Measurements from ENCODE around the gene SYTL5. TPM values are rescaled to one million over a fixed set of nuclear protein-coding genes. Genes with fewer than 3 reads are reported as not detected.

Gene SYTL5
- polyA plus RNA-seq, 1 experiment = 2.3 TPM

DNA sequence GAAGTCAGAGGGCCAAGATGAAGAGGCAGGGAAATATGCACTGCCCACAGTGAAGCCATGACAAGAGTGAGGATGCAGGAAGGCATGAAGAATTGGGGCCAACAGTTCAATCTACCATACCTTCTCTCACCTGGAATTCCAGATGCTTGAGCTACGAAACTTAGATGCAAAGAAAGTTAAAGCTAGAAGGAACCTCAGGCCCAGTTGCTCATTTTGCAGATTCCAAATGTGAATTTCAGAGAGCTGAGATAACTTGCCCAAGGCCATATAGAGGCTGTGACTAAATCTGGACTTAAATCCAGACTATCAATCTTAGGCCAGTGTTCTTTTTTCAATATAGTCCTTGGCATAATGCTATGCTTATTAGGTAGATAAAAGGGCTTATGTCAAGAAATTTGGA is 121.6 kb downstream of the SYTL5 start:
- CTCF ChIA-PET = no interaction called here
- Histone ChIP-seq H3K27me3 (ENCODE audit: control insufficient read depth, insufficient read depth, low read length) (no peaks in the 10 kb centered on the region), H3K9me3 (ENCODE audit: control insufficient read depth, insufficient read depth, low read length) (no peaks in the 10 kb centered on the region), H3K27ac (ENCODE audit: low read depth, low read length) (no peak overlapping the region), H3K4me3 (ENCODE audit: low read depth, low read length) (no peak overlapping the region)
- TF ChIP-seq, protein P1, sequence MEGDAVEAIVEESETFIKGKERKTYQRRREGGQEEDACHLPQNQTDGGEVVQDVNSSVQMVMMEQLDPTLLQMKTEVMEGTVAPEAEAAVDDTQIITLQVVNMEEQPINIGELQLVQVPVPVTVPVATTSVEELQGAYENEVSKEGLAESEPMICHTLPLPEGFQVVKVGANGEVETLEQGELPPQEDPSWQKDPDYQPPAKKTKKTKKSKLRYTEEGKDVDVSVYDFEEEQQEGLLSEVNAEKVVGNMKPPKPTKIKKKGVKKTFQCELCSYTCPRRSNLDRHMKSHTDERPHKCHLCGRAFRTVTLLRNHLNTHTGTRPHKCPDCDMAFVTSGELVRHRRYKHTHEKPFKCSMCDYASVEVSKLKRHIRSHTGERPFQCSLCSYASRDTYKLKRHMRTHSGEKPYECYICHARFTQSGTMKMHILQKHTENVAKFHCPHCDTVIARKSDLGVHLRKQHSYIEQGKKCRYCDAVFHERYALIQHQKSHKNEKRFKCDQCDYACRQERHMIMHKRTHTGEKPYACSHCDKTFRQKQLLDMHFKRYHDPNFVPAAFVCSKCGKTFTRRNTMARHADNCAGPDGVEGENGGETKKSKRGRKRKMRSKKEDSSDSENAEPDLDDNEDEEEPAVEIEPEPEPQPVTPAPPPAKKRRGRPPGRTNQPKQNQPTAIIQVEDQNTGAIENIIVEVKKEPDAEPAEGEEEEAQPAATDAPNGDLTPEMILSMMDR (IDR thresholded peaks at IDR 0.05; ENCODE audit: low read depth, low read length) = no peak
- DNase-seq (ENCODE audit: low read depth, low spot score) = no peak
- POLR2A ChIA-PET = no interaction called here

DNA sequence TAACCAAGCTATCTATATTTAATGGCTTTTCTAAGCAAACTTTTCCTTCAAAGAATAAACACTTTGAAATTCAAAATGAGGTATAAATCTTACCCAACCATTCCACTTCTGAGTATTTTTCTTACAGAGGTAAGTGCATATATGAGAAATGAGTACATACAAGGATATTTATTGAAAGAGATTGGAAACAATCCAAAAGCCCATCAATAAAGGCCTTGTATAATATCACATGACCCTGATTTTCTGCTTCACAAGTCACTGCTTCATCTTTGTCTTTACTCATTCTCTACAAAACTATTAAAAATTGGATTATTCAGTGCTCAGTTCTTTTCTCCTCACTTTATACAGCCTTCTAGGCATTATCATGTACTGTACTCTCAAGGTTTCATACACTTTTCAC is 123.0 kb downstream of the SYTL5 start:
- ChIA-PET CTCF (no interaction called here), POLR2A (no interaction called here)
- TF ChIP-seq, protein P1 (IDR thresholded peaks at IDR 0.05; ENCODE audit: low read depth, low read length) = no peak
- no peak for DNase-seq (ENCODE audit: low read depth, low spot score)
- H3K4me3 ChIP-seq (ENCODE audit: low read depth, low read length) = no peak overlapping the region
- H3K27ac ChIP-seq (ENCODE audit: low read depth, low read length) = no peak overlapping the region
- no peaks in the 10 kb centered on the region for H3K9me3 ChIP-seq (ENCODE audit: control insufficient read depth, insufficient read depth, low read length)
- no peaks in the 10 kb centered on the region for H3K27me3 ChIP-seq (ENCODE audit: control insufficient read depth, insufficient read depth, low read length)

DNA sequence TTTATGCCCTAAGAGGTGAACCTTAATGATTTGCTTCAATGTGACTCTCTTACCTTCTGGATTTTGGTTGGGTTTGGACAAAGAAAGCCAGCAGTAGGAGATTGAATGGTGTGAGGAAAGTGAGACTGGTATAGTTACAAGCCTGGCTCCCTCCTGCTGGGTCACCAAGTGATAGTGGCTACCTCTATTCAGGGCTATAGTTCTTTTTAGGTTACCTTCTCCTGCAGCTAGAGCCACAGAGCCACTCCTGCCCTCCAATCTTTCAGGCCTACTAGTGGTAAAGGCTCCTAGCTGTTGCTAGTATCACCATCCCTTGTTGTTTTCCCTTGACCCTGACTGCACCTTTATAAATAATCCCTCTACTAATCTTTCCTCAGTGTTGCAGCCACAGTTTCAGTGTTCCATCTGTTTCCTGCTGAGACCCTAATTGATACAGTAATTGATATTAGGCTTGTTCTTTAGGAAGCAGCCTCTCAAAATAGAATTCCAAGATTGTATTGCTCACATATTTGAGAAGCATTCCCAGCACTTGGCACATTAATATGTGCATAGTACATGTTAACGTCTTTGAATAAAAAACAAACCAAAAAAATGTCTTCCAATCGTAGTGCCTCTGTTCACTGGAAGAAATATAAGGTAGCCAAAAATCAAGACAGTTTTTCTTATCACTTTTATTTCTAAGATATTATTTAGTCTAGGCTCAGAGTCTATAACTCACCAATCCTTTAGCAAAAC is 132.0 kb downstream of the SYTL5 start:
- H3K9me3 ChIP-seq (ENCODE audit: control insufficient read depth, insufficient read depth, low read length) = no peaks in the 10 kb centered on the region
- H3K4me3 ChIP-seq (ENCODE audit: low read depth, low read length) = no peak overlapping the region
- TF ChIP-seq, protein P1 (IDR thresholded peaks at IDR 0.05; ENCODE audit: low read depth, low read length) = no peak
- ChIA-PET POLR2A (no interaction called here), CTCF (no interaction called here)
- DNase-seq (ENCODE audit: low read depth, low spot score) = no peak
- no peaks in the 10 kb centered on the region for H3K27me3 ChIP-seq (ENCODE audit: control insufficient read depth, insufficient read depth, low read length)
- no peak overlapping the region for H3K27ac ChIP-seq (ENCODE audit: low read depth, low read length)

DNA sequence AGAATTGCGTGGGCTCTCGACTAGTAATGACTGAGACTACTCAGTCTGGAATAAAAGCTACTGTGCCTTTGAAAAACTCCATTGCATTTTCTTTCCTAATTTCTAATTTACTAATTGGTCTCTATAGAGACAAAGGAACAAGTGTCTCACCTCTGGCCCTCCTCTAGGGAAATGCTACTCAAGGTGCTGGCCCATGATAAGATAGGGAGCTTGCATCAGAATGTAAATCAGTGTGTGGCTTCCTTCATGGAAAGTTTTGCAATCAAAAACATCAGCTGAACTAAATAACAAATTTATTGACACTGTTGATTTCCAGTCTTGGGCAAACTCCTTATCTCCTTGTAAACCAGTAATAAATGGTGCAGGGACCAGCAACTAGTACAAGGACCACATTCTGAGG is 132.5 kb downstream of the SYTL5 start:
- POLR2A ChIA-PET = no interaction called here
- no peak for DNase-seq (ENCODE audit: low read depth, low spot score)
- H3K9me3 ChIP-seq (ENCODE audit: control insufficient read depth, insufficient read depth, low read length) = no peaks in the 10 kb centered on the region
- H3K4me3 ChIP-seq (ENCODE audit: low read depth, low read length) = no peak overlapping the region
- no peak overlapping the region for H3K27ac ChIP-seq (ENCODE audit: low read depth, low read length)
- TF ChIP-seq, protein P1 (IDR thresholded peaks at IDR 0.05; ENCODE audit: low read depth, low read length) = no peak
- H3K27me3 ChIP-seq (ENCODE audit: control insufficient read depth, insufficient read depth, low read length) = no peaks in the 10 kb centered on the region
- CTCF ChIA-PET = no interaction called here

DNA sequence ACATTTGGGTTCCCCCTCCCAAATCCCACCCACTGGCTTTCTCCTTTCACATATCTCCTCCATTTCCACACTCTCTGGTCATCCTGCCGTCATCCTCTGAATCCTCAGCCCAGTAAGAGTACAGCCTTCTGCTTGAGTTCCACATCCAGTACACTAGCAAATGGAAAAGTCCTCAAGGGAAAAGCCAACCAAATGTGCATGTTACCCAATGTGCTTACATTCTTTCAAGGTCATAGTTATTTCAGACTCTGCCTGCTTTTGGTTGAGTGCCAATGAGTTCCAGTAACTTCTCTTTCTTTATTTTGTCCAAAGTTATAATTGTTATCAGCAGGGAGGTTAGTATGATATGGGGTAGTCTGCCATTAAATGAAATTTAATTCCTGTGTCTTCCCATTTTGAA is 136.3 kb downstream of the SYTL5 start:
- peak; percentile 13 for DNase-seq (ENCODE audit: low read depth, low spot score)
- CTCF ChIA-PET = no interaction called here
- POLR2A ChIA-PET = no interaction called here
- Histone ChIP-seq H3K9me3 (ENCODE audit: control insufficient read depth, insufficient read depth, low read length) (no peaks in the 10 kb centered on the region), H3K4me3 (ENCODE audit: low read depth, low read length) (no peak overlapping the region), H3K27ac (ENCODE audit: low read depth, low read length) (no peak overlapping the region), H3K27me3 (ENCODE audit: control insufficient read depth, insufficient read depth, low read length) (no peaks in the 10 kb centered on the region)
- TF ChIP-seq, protein P1 (IDR thresholded peaks at IDR 0.05; ENCODE audit: low read depth, low read length) = no peak
